HepG2 (cell line): ENCODE measurements around the gene CCDC181. TPM values are rescaled to one million over a fixed set of nuclear protein-coding genes. Genes with fewer than 3 reads are reported as not detected.

ENCODE experiments used
- ARNT2 ChIP-seq: sonication (generic); formaldehyde crosslinking; IDR thresholded peaks from 2 replicates; pipeline ENCODE4 v1.8.0; 2022; ENCODE audit warnings: mild to moderate bottlenecking, low read depth, missing genetic modification reagents, moderate library complexity
- CC2D1A ChIP-seq: sonication (generic); formaldehyde crosslinking; IDR thresholded peaks from 2 replicates; pipeline ENCODE4 v1.8.1; 2023; ENCODE audit warnings: mild to moderate bottlenecking, missing genetic modification reagents
- ELF4 ChIP-seq: sonication (generic); formaldehyde crosslinking; IDR thresholded peaks from 2 replicates; pipeline ENCODE4 v1.5.0; 2020; ENCODE audit warnings: missing genetic modification reagents, mild to moderate bottlenecking, moderate library complexity, borderline replicate concordance
- FLYWCH1 ChIP-seq: sonication (generic); formaldehyde crosslinking; IDR thresholded peaks from 2 replicates; pipeline ENCODE4 v1.8.1; 2023; ENCODE audit warnings: mild to moderate bottlenecking, missing genetic modification reagents
- RBFOX2 ChIP-seq: fragments of 200-400 bp; formaldehyde crosslinking; IDR thresholded peaks from 2 replicates; pipeline ENCODE4 v1.6.1; 2017; ENCODE audit warnings: low read depth, mild to moderate bottlenecking, low read length
- RNF219 ChIP-seq: sonication (generic); formaldehyde crosslinking; IDR thresholded peaks from 2 replicates; pipeline ENCODE4 v1.5.0; 2020; ENCODE audit warnings: mild to moderate bottlenecking, missing genetic modification reagents
- SCMH1 ChIP-seq: sonication (generic); formaldehyde crosslinking; IDR thresholded peaks from 2 replicates; pipeline ENCODE4 v1.9.0; 2021; ENCODE audit warnings: missing genetic modification reagents, mild to moderate bottlenecking, borderline replicate concordance
- SRSF1 ChIP-seq: fragments of 200-400 bp; formaldehyde crosslinking; optimal IDR thresholded peaks from 2 replicates; pipeline ENCODE3; 2017; ENCODE audit warnings: mild to moderate bottlenecking, low read depth, low read length, moderate library complexity
- ZBTB10 ChIP-seq: sonication (generic); formaldehyde crosslinking; IDR thresholded peaks from 2 replicates; pipeline ENCODE4 v1.4.0; 2020; ENCODE audit warnings: missing genetic modification reagents, borderline replicate concordance
- ZNF550 ChIP-seq: sonication (generic); formaldehyde crosslinking; IDR thresholded peaks from 2 replicates; pipeline ENCODE4 v1.4.0; 2020; ENCODE audit warnings: mild to moderate bottlenecking, missing genetic modification reagents, borderline replicate concordance
- ZNF770 ChIP-seq: sonication (generic); formaldehyde crosslinking; IDR thresholded peaks from 2 replicates; pipeline ENCODE4 v1.5.0; 2020; ENCODE audit warnings: mild to moderate bottlenecking, missing genetic modification reagents
- ZNF772 ChIP-seq: sonication (generic); formaldehyde crosslinking; IDR thresholded peaks from 2 replicates; pipeline ENCODE4 v1.5.0; 2020; ENCODE audit warnings: mild to moderate bottlenecking, missing genetic modification reagents
- ZSCAN22 ChIP-seq: sonication (generic); formaldehyde crosslinking; IDR thresholded peaks from 2 replicates; pipeline ENCODE4 v1.4.0; 2020; ENCODE audit warnings: mild to moderate bottlenecking, missing genetic modification reagents
- polyA plus RNA-seq, 8 experiments: library from polyadenylated mRNA; depleted of rRNA in 3 of 8; stranded (reverse) in 7 of 8; unstranded in 1 of 8; fragments of >200 nt; fragmentation: Illumina TruSeq in 4 of 8; extraction: Trizol in 4 of 8; gene quantifications; 2 replicates each; pipeline versions ENCODE4 v1.2.1 to v1.2.3, GENCODE V29; 2011 to 2016; ENCODE audit warnings: low read depth in 4 of 8, missing spikeins in 1 of 8, mixed read lengths in 1 of 8; ENCODE audit not compliant: insufficient read depth in 1 of 8
- total RNA-seq, 5 experiments: library from RNA; depleted of rRNA; stranded (reverse); fragments of >200 nt; fragmentation: Illumina TruSeq; extraction: Trizol; gene quantifications; 2 replicates each; pipeline ENCODE4 v1.2.3, GENCODE V29; 2016; ENCODE audit warnings: low read depth in 1 of 5

Gene CCDC181
- total and polyA plus RNA-seq, 2 of the 13 experiments (the other 11 are each of a cell fraction or from before 2014, with no cell fraction given), result 0.07 TPM; not detected in 1

GRCh38 chr1:169456029-169456428 lies 28.8 kb upstream of the CCDC181 start (continued):
- TF ChIP-seq ARNT2 (CRISPR knock-in tag) (no peak), ZBTB10 (CRISPR knock-in tag) (no peak), CC2D1A (CRISPR knock-in tag) (no peak), ZNF550 (CRISPR knock-in tag) (no peak), SCMH1 (no peak), ZNF770 (CRISPR knock-in tag) (no peak), SRSF1 (no peak), FLYWCH1 (CRISPR knock-in tag) (no peak), ZSCAN22 (CRISPR knock-in tag) (no peak), RBFOX2 (no peak), RNF219 (CRISPR knock-in tag) (no peak), ELF4 (CRISPR knock-in tag) (no peak), ZNF772 (CRISPR knock-in tag) (no peak)
